ENCODE measurements around the gene VWF.

Gene VWF

GRCh38 chr12:5973461-5974115 is 150.9 kb downstream of the VWF start:
- no peak for DNase-seq

GRCh38 chr12:5972387-5972786 is 152.1 kb downstream of the VWF start:
- DNase-seq = no peak

GRCh38 chr12:5971194-5971850 is 153.1 kb downstream of the VWF start:
- no peak for DNase-seq

GRCh38 chr12:5969974-5970690 is 154.3 kb downstream of the VWF start:
- DNase-seq = no peak

- no peak for DNase-seq
Observed at GRCh38 chr12:5969156-5969973, 155.1 kb downstream of the VWF start.

GRCh38 chr12:5967645-5968415 is 156.6 kb downstream of the VWF start:
- no peak for DNase-seq

GRCh38 chr12:5966486-5967095 is 157.9 kb downstream of the VWF start:
- DNase-seq = no peak

- DNase-seq = peak; percentile 25 to 67 (median 65)
Observed at GRCh38 chr12:5965950-5966383, 158.5 kb downstream of the VWF start.

- no peak for DNase-seq
Observed at GRCh38 chr12:5964913-5965900, 159.3 kb downstream of the VWF start.

GRCh38 chr12:5963515-5963914 is 161.0 kb downstream of the VWF start:
- DNase-seq = no peak

- no peak for DNase-seq
Observed at GRCh38 chr12:5960783-5961182, 163.7 kb downstream of the VWF start.

GRCh38 chr12:5956987-5957386 is 167.5 kb downstream of the VWF start:
- no peak for DNase-seq

GRCh38 chr12:5954661-5955060 is 169.8 kb downstream of the VWF start:
- no peak for DNase-seq

GRCh38 chr12:5953835-5954586 is 170.5 kb downstream of the VWF start:
- DNase-seq = no peak

GRCh38 chr12:5952031-5952430 is 172.4 kb downstream of the VWF start:
- no peak for DNase-seq

GRCh38 chr12:5948696-5949095 is 175.8 kb downstream of the VWF start:
- DNase-seq = no peak

GRCh38 chr12:5947006-5947405 is 177.5 kb downstream of the VWF start:
- DNase-seq = no peak

- no peak for DNase-seq
Observed at GRCh38 chr12:5946388-5946787, 178.1 kb downstream of the VWF start.

GRCh38 chr12:5945071-5946008 is 179.1 kb downstream of the VWF start, which contains the start of gene ANO2:
TSS of gene ANO2 (minus strand) at chr12:5945259. CDS start at chr12:5945217, 42 bp downstream.
- DNase-seq = peak; percentile 19 to 83 (median 81)
